ENCODE data around the gene YEATS4.

YEATS4 gene

GRCh38 chr12:69342421-69342820 lies 17.1 kb upstream of the YEATS4 start:
- no peak for DNase-seq (ENCODE audit: low read depth)

GRCh38 chr12:69343357-69343756 lies 16.2 kb upstream of the YEATS4 start:
- no peak for DNase-seq (ENCODE audit: low read depth)

- DNase-seq (ENCODE audit: low read depth) = no peak
These were observed 15.5 kb upstream of the YEATS4 start for GRCh38 chr12:69343885-69344612.

GRCh38 chr12:69345077-69345476 lies 14.5 kb upstream of the YEATS4 start:
- no peak for DNase-seq (ENCODE audit: low read depth)

GRCh38 chr12:69345742-69346141 lies 13.8 kb upstream of the YEATS4 start:
- DNase-seq (ENCODE audit: low read depth) = no peak

- DNase-seq (ENCODE audit: low read depth) = no peak
These were observed 11.2 kb upstream of the YEATS4 start, which contains the start of gene LYZ for GRCh38 chr12:69348162-69348938. TSS of gene LYZ (plus strand) at chr12:69348381. CDS start at chr12:69348409, 28 bp downstream.

GRCh38 chr12:69350002-69350626 lies 9.4 kb upstream of the YEATS4 start:
- no peak for DNase-seq (ENCODE audit: low read depth)

GRCh38 chr12:69350777-69351176 lies 8.8 kb upstream of the YEATS4 start:
- DNase-seq (ENCODE audit: low read depth) = no peak

- no peak for DNase-seq (ENCODE audit: low read depth)
These were observed 7.9 kb upstream of the YEATS4 start for GRCh38 chr12:69351462-69352236.

- no peak for DNase-seq (ENCODE audit: low read depth)
These were observed 6.6 kb upstream of the YEATS4 start for GRCh38 chr12:69352904-69353303.

GRCh38 chr12:69354172-69354555 lies 5.4 kb upstream of the YEATS4 start:
- DNase-seq (ENCODE audit: low read depth) = no peak

- DNase-seq (ENCODE audit: low read depth) = no peak
These were observed 4.9 kb upstream of the YEATS4 start for GRCh38 chr12:69354556-69355187.

- DNase-seq (ENCODE audit: low read depth) = no peak
These were observed 4.0 kb upstream of the YEATS4 start for GRCh38 chr12:69355363-69356028.

GRCh38 chr12:69360348-69360672 lies 767 bp downstream of the YEATS4 start:
- DNase-seq (ENCODE audit: low read depth) = no peak

- no peak for DNase-seq (ENCODE audit: low read depth)
These were observed 7.3 kb downstream of the YEATS4 start for GRCh38 chr12:69366796-69367195.

- DNase-seq (ENCODE audit: low read depth) = no peak
These were observed 8.6 kb downstream of the YEATS4 start for GRCh38 chr12:69368171-69368570.

GRCh38 chr12:69383074-69383473 lies 23.5 kb downstream of the YEATS4 start:
- no peak for DNase-seq (ENCODE audit: low read depth)

GRCh38 chr12:69385038-69385437 lies 25.5 kb downstream of the YEATS4 start:
- DNase-seq (ENCODE audit: low read depth) = no peak

- DNase-seq (ENCODE audit: low read depth) = no peak
These were observed 27.4 kb downstream of the YEATS4 start for GRCh38 chr12:69386921-69387320.

GRCh38 chr12:69388371-69388770 lies 28.8 kb downstream of the YEATS4 start:
- no peak for DNase-seq (ENCODE audit: low read depth)

- DNase-seq (ENCODE audit: low read depth) = no peak
These were observed 30.3 kb downstream of the YEATS4 start for GRCh38 chr12:69389831-69390230.

All from T follicular helper cell (primary cell).